Measurements from ENCODE around the gene SLC41A1.

SLC41A1 gene

GRCh38 chr1:205800427-205800826 lies 12.6 kb downstream of the SLC41A1 start:
- no peaks in the 10 kb centered on the region; the same call in 1 of the 2 replicates for H3K36me3 ChIP-seq (ENCODE audit: insufficient read depth, low read length)
- H3K9ac ChIP-seq (ENCODE audit: insufficient read length): no peak overlapping the region
- H3K27ac ChIP-seq: no peak overlapping the region
- no peak overlapping the region for H3K4me3 ChIP-seq
- no peak for DNase-seq (ENCODE audit: low read depth, low spot score)
- no peaks in the 10 kb centered on the region for H3K9me3 ChIP-seq (ENCODE audit: low read depth, low read length)
- TF ChIP-seq POLR2AphosphoS5 (IDR thresholded peaks at IDR 0.05; ENCODE audit: borderline replicate concordance, low read depth, low read length) (no peak), FOXP2 (optimal IDR thresholded peaks at IDR 0.05; ENCODE audit: control extremely low read depth, extremely low read length, insufficient read depth) (no peak), EZH2 (IDR thresholded peaks at IDR 0.05) (no peak)

GRCh38 chr1:205798577-205798976 lies 14.4 kb downstream of the SLC41A1 start:
- DNase-seq (ENCODE audit: low read depth, low spot score): no peak
- TF ChIP-seq POLR2AphosphoS5 (IDR thresholded peaks at IDR 0.05; ENCODE audit: borderline replicate concordance, low read depth, low read length) (no peak), FOXP2 (optimal IDR thresholded peaks at IDR 0.05; ENCODE audit: control extremely low read depth, extremely low read length, insufficient read depth) (no peak), EZH2 (IDR thresholded peaks at IDR 0.05) (no peak)
- no peak overlapping the region for H3K27ac ChIP-seq
- H3K36me3 ChIP-seq (ENCODE audit: insufficient read depth, low read length): peaks cover 3% of the 10 kb centered on the region; the same call in 1 of the 2 replicates
- no peaks in the 10 kb centered on the region for H3K9me3 ChIP-seq (ENCODE audit: low read depth, low read length)
- no peak overlapping the region for H3K4me3 ChIP-seq
- no peak overlapping the region for H3K9ac ChIP-seq (ENCODE audit: insufficient read length)

GRCh38 chr1:205797168-205797567 lies 15.8 kb downstream of the SLC41A1 start:
- H3K4me3 ChIP-seq: no peak overlapping the region
- DNase-seq (ENCODE audit: low read depth, low spot score): no peak
- no peak overlapping the region for H3K9ac ChIP-seq (ENCODE audit: insufficient read length)
- H3K27ac ChIP-seq: no peak overlapping the region
- no peaks in the 10 kb centered on the region for H3K9me3 ChIP-seq (ENCODE audit: low read depth, low read length)
- peaks cover 3% of the 10 kb centered on the region; the same call in 1 of the 2 replicates for H3K36me3 ChIP-seq (ENCODE audit: insufficient read depth, low read length)
- no peak for TF ChIP-seq FOXP2 (optimal IDR thresholded peaks at IDR 0.05; ENCODE audit: control extremely low read depth, extremely low read length, insufficient read depth)
- no peak for TF ChIP-seq POLR2AphosphoS5 (IDR thresholded peaks at IDR 0.05; ENCODE audit: borderline replicate concordance, low read depth, low read length)
- TF ChIP-seq EZH2 (IDR thresholded peaks at IDR 0.05): no peak

- no peak overlapping the region for H3K4me3 ChIP-seq
- no peak overlapping the region for H3K27ac ChIP-seq
- TF ChIP-seq EZH2 (IDR thresholded peaks at IDR 0.05) (no peak), POLR2AphosphoS5 (IDR thresholded peaks at IDR 0.05; ENCODE audit: borderline replicate concordance, low read depth, low read length) (no peak), FOXP2 (optimal IDR thresholded peaks at IDR 0.05; ENCODE audit: control extremely low read depth, extremely low read length, insufficient read depth) (no peak)
- no peak for DNase-seq (ENCODE audit: low read depth, low spot score)
- H3K36me3 ChIP-seq (ENCODE audit: insufficient read depth, low read length): peaks cover 3% of the 10 kb centered on the region; the same call in 1 of the 2 replicates
- no peak overlapping the region for H3K9ac ChIP-seq (ENCODE audit: insufficient read length)
- H3K9me3 ChIP-seq (ENCODE audit: low read depth, low read length): no peaks in the 10 kb centered on the region
Observed at GRCh38 chr1:205794011-205794730, 18.8 kb downstream of the SLC41A1 start.

GRCh38 chr1:205792961-205793673 lies 19.9 kb downstream of the SLC41A1 start:
- Histone ChIP-seq H3K9ac (ENCODE audit: insufficient read length) (no peak overlapping the region), H3K27ac (no peak overlapping the region), H3K36me3 (ENCODE audit: insufficient read depth, low read length) (peaks cover 3% of the 10 kb centered on the region; the same call in 1 of the 2 replicates)

GRCh38 chr1:205792481-205792881 lies 20.5 kb downstream of the SLC41A1 start:
- H3K9ac ChIP-seq (ENCODE audit: insufficient read length): no peak overlapping the region
- H3K4me3 ChIP-seq: no peak overlapping the region
- DNase-seq (ENCODE audit: low read depth, low spot score): no peak
- H3K9me3 ChIP-seq (ENCODE audit: low read depth, low read length): no peaks in the 10 kb centered on the region
- peaks cover 3% of the 10 kb centered on the region; the same call in 1 of the 2 replicates for H3K36me3 ChIP-seq (ENCODE audit: insufficient read depth, low read length)
- no peak overlapping the region for H3K27ac ChIP-seq
- no peak for TF ChIP-seq EZH2 (IDR thresholded peaks at IDR 0.05)
- TF ChIP-seq POLR2AphosphoS5 (IDR thresholded peaks at IDR 0.05; ENCODE audit: borderline replicate concordance, low read depth, low read length): no peak
- no peak for TF ChIP-seq FOXP2 (optimal IDR thresholded peaks at IDR 0.05; ENCODE audit: control extremely low read depth, extremely low read length, insufficient read depth)

More at GRCh38 chr1:205792961-205793673, 19.9 kb downstream of the SLC41A1 start:
- no peak for DNase-seq (ENCODE audit: low read depth, low spot score)
- no peak overlapping the region for H3K4me3 ChIP-seq
- H3K9me3 ChIP-seq (ENCODE audit: low read depth, low read length): no peaks in the 10 kb centered on the region
- TF ChIP-seq FOXP2 (optimal IDR thresholded peaks at IDR 0.05; ENCODE audit: control extremely low read depth, extremely low read length, insufficient read depth) (no peak), EZH2 (IDR thresholded peaks at IDR 0.05) (no peak), POLR2AphosphoS5 (IDR thresholded peaks at IDR 0.05; ENCODE audit: borderline replicate concordance, low read depth, low read length) (no peak)

GRCh38 chr1:205791568-205792180 lies 21.3 kb downstream of the SLC41A1 start:
- Histone ChIP-seq H3K27ac (no peak overlapping the region), H3K4me3 (no peak overlapping the region), H3K36me3 (ENCODE audit: insufficient read depth, low read length) (peaks cover 3% of the 10 kb centered on the region; the same call in 1 of the 2 replicates), H3K9ac (ENCODE audit: insufficient read length) (no peak overlapping the region), H3K9me3 (ENCODE audit: low read depth, low read length) (no peaks in the 10 kb centered on the region)
- TF ChIP-seq FOXP2 (optimal IDR thresholded peaks at IDR 0.05; ENCODE audit: control extremely low read depth, extremely low read length, insufficient read depth) (no peak), POLR2AphosphoS5 (IDR thresholded peaks at IDR 0.05; ENCODE audit: borderline replicate concordance, low read depth, low read length) (no peak), EZH2 (IDR thresholded peaks at IDR 0.05) (no peak)
- DNase-seq (ENCODE audit: low read depth, low spot score): no peak

Data from SK-N-MC (cell line).